KG1 (cell line): ENCODE data around the gene GPBP1.
"Not testable (repeated sequence)": the region's sequence is repeated elsewhere in the genome, so short reads cannot be mapped to it uniquely, and the experiment has no call there.

Experiments used
- DNase-seq: peaks from one replicate; lab custom pipeline; 2025; lab: John Stamatoyannopoulos, UW

GPBP1 gene

DNA sequence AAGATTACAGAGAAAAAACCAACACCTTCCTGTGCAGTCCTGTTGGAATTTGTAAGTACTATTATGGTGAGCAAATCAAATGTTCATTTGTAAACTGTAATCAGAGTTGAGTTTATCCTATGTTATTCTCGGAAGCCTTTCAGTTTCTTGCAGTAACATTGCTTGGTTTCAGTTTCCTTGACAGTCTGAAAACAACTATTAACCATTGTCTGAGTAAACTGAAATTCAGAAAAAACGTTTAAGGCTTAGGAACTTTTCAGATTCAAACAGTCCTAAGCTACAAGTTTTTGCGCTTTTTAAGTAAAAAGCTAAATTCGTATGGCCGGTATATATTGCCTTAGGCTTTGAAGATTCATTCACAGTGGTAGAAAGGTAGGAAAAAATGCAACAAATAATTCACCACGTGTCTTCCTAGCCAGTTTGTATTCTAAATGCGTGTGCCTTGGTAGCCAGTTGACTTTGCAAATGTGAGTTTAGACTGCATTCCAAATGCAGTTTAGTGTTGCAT, 2.5 kb downstream of the GPBP1 start:
- DNase-seq, result no peak

DNA sequence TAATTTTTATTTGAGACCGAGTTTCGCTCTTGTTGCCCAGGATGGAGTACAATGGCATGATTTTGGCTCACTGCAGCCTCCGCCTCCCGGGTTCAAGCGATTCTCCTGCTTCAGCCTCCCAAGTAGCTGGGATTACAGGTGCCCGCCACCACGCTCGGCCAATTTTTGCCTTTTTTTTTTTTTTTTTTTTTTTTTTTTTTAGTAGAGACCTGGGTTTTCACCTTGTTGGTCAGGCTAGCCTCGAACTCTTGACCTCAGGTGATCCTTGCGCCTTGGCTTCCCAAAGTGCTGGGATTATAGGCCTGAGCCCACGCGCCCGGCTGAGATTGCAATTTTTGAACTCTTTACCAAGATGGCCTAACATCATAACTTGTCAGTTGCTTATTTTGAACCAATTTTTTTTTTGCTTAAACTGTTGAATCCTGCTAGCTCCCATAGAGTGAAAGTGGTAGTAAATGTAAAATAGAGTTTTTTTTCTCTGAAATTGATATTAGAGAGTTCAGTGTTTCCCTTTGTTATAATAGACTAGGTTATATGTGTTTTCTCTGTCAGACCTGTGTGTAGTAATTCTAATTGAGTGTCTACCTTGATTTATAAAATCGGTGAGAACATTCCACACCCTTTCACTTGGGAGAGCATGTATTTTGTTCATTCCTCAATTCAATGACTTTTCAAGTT, 3.8 kb downstream of the GPBP1 start:
- DNase-seq, result no peak

DNA sequence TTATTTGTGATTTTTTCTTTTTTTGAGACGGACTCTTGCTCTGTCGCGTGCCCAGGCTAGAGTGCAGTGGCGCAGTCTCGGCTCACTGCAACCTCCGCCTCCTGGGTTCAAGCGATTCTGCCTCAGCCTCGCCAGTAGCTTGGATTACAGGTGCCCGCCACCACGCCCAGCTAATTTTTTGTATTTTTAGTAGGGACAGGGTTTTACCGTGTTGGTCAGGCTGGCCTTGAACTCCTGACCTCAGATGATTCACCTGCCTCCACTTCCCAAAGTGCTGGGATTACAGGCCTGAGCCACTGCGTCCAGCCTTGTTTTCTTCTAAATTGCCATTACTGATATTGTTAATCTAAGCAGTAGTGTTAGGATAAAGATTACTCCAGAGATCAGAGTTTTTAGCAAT, 4.4 kb downstream of the GPBP1 start:
- DNase-seq, result not testable (repeated sequence)

DNA sequence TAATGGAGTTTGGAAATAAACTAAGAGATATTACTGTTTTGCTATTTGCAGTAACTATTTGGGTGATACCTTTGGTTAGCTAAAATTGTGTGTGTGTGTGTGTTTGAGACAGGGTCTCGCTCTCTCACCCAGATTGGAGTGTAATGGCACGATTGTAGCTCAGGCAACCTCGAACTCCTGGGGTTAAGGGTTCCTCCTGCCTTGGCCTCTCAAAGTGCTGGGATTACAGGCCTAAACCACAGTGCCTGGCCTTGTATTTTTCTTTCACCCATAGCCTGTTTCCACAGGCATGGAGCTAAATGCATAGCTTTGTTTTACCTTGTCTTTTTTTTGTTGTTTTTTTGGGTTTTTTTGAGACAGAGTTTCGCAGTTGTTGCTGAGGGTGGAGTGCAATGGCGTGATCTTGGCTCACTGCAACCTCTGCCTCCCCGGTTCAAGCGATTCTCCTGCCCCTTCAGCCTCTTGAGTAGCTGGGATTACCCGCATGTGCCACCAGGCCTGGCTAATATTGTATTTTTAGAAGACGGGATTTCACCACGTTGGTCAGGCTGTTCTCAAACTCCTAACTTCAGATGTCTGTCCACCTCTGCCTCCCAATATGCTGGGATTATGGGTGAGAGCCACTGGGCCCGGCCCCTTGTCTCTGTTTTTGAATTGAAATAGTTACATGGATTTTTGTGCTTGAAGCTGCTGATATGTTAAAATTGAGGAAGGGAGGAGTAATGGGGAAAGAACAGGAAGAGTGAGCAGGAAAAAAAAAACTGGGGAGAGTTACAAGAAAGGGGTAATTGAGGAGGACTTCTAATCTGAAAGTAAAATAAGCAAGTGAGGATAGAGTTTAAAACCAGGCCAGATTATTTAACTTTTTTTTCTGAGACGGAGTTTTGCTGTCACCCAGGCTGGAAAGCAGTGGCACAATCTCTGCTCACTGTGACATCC, 5.7 kb downstream of the GPBP1 start:
- DNase-seq, result no peak

DNA sequence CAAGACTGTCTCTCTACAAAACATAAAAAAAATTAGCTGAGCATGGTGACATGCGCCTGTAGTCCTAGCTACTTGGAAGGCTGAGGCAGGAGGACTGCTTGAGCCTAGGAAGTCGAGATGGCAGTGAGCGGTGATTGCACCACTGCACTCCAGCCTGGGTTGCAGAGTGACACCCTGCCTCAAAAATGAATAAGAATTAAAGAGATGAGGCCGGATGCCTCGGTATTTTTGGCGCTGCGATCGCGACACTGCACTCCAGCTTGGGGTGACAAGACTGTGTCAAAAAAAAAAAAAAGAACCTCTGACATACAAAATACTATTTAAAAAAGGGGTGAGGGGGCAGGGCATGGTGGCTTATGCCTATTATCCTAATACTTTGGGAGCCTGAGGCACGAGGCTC, 7.3 kb downstream of the GPBP1 start:
- no peak for DNase-seq

DNA sequence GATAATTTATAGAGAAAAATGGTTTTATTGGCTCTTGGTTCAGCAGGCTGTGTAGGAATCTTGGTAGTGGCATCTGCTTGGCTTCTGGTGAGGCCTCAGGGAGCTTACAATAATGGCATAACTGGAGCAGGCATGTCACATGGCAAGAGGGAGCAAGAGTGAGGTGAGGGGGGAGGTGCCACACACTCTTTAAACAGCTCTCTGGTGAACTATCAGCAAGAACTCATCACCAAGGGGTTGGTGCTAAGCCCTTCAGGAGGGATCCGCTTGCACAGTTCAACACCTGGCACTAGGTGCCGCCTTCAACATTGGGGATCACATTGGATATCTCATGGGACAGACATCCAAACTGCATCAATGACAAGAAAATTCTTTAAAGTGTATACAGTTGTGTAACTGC, 10.5 kb downstream of the GPBP1 start:
- no peak for DNase-seq

DNA sequence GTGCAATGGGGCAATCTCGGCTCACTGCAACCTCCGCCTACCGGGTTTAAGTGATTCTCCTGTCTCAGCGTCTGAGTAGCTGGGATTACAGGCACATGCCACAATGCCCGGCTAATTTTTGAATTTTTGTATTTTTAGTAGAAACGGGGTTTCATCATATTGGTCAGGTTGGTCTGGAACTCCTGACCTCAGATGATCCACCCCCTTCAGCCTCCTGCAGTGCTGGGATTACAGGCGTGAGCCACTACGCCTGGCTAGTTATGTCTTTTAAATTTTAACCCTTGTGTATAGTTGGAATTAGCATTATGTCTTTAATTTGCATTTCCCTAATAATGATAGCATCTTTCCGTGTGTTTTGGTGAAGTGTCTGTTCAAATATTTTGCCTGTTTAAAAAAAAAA, 11.5 kb downstream of the GPBP1 start:
- DNase-seq, result no peak

DNA sequence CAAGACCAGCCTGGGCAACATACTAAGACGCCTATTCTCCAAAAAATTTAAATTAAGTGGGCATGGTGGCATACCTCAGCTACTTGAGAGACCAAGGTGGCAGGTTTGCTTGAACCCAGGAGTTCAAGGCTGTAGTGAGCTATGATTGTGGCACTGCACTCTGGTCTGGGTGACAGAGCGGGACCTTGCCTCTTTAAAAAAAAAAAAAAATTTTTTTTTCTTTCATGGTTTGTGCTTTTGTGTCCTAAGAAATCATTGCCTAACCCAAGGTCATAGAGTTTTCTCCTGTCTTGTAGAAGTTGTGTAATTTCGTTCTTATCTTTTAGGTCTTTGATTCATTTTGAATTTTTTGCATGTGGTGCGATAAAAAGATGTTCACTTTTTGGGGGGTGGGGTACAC, 12.3 kb downstream of the GPBP1 start:
- DNase-seq, result no peak

DNA sequence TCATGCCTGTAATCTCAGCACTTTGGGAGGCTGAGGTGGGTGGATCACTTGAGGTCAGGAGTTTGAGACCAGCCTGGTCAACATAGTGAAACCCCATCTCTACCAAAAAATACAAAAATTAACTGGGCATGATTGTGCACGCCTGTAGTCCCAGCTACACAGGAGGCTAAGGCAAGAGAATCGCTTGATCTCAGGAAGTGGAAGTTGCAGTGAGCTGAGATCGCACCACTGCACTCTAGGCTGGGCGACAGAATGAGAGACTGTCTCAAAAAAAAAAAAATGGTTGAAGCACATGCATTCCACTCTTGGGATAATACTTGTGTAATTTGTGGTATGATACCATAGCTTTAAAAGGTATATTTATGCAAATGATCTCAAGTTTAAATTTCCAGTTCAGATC, 14.1 kb downstream of the GPBP1 start:
- not testable (repeated sequence) for DNase-seq

DNA sequence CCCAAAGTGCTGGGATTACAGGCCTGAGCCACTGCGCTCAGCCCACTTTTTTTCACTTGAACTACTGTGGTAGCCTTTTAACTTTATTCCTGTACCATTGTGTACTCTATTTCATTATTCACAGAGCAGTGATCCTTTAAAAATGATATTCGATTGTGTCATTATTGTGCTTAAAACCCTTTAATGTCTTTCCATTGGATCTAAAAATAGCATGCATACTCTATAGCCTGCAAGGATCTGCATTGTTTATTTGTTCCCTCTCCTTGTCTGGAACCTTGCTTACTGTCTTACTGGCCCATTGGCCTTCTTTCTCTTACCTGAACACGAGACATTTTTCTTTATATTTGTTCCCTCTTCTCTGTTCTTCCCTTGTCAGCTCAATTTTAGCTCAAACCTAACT, 15.7 kb downstream of the GPBP1 start:
- no peak for DNase-seq

DNA sequence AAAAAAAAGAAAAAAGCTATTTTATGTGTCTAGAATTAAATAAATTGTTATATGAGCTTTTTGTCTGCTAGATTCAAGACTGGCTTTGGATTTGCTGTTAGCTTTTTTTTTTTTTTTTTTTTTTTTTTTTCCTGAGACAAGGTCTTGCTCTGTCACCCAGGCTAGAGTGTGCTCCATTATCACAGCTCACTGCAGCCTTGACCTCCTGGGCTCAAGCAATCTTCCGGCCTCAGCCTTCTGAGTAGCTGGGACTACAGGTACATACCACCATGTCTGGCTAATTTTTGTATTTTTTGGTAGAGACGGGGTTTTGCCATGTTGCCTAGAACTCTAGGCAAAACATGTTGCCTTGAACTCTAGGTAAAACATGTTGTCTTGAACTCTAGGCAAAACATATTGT, 16.7 kb downstream of the GPBP1 start:
- no peak for DNase-seq

DNA sequence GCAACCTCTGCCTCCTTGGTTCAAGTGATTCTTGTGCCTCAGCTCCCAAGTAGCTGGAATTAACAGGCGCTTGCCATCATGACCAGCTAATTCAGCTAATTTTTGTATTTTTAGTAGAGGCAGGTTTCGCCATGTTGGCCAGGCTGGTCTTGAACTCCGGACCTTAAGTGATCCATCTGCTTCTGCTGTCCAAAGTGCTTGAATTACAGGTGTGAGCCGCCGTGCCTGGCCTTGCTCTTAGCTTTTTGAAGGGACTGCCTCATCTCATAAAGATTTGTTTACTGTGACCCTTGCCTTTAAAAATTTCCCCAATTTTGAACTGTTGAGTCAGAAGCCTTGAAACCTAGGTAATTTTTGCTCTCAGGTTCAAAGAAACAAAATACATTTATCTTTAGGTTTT, 17.3 kb downstream of the GPBP1 start:
- no peak for DNase-seq

DNA sequence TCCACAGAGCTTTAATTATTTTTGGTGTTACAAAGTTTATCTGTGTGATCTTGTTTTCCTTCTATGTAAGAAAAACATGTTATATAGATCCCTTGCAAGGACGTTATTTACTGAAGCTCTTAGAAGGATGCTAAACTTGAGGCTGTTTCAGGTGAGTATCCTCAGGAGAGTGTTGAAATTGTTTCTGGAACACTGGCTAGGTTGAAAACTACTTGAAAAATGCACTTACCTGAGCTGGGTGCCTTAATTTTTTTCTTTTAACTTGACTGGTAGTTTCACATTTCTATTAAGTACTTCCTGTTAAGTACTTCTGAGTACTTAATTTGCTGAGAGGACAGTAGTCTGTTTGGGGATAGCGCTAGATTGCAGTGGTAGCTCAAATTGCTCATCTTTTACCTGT, 18.1 kb downstream of the GPBP1 start:
- DNase-seq, result no peak

DNA sequence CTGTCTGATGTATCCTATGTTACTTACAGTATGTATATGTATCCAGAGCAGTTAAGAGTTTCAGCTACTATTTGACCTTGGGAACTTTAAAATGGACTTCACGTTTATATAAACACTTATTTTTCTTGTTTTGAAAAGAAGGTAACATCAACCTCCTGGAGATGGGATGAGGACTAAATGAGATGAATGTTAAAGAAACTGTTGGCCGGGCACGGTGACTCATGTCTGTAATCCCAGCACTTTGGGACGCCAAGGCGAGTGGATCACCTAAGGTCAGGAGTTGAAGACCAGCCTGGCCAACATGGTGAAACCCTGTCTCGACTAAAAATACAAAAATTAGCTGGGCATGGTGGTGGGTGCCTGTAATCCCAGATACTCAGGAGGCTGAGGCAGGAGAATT, 19.0 kb downstream of the GPBP1 start:
- not testable (repeated sequence) for DNase-seq

DNA sequence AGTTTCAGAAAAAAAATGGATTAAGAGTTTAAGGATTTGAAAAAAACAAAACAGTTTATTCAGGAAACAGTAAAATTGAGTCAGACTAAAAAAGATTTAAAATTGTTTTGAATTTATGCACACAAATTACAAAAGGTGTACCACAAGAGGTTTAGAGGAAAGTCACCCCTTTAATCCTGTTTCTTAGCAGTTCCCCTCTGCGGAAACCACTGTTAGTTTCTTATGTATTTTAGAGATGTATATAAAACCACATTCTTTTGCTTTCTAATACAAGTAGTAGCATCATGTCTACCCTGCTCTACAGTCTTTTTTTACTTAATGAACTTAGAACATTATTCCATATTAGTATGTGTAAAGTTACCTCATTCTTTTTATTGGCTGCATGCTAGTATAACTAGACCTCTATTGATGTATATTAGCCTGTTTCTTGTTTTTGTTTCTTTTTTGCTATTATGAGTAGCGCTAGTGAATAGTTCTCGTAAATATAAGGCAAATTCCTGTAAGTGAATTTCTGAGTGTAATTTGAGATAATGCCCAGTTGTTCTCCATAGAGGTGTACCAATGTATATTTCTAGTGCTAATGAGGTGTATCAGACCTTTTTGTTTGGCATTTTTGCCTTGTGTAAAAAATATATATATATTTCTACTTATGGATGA, 20.0 kb downstream of the GPBP1 start:
- DNase-seq, result no peak

DNA sequence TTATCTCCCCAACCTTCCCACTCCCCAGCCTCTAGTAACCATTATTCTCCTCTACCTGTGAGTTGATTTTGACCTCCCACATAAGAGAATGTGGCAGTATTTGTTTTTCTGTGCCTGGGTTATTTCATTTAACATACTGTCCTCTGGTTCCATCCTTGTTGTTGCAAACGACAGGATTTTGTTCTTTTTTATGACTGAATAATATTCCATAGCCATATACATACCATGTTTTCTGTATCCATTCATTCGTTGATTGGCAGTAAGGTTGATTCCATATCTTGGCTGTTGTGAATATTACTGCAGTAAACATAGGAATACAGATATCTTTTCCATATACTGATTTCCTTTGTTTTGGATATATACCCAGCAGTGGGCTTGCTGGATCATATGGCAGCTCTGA, 20.8 kb downstream of the GPBP1 start:
- no peak for DNase-seq

DNA sequence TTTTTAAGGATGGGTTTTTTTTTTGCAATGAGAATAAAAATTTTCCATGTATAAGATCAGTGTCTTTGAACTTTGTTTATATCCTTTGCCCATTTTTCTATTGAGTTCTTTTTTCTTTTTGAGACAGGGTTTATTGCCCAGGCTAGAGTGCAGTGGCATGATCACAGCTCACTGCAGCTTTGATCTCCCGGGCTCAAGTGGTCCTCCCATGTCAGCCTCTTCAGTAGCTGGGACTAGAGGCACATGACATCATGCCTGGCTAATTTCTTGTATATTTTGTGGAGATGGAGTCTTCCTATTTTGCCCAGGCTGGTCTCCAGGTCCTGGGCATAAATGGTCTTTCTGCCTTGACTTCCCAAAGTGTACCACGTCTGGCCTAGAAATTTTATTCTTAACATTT, 21.2 kb downstream of the GPBP1 start:
- DNase-seq, result no peak

DNA sequence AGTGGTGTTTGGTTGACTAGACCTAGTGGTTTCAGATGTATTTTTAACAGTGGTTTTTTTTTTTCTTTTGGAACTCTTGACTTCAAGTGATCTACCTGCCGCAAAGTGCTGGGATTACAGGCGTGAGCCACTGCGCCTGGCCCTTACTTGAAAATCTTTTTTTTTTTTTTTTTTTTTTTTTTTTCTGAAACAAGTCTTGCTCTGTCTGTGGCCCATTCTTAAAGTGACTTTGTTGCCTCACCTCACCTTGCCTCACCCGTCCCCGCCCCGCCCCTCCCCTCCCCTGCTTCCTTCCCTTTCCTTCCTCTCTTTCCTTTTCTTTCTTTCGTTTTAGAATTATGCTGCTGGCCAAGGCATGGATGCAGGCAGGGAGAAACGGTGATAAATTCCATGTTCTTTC, 26.0 kb downstream of the GPBP1 start:
- no peak for DNase-seq

DNA sequence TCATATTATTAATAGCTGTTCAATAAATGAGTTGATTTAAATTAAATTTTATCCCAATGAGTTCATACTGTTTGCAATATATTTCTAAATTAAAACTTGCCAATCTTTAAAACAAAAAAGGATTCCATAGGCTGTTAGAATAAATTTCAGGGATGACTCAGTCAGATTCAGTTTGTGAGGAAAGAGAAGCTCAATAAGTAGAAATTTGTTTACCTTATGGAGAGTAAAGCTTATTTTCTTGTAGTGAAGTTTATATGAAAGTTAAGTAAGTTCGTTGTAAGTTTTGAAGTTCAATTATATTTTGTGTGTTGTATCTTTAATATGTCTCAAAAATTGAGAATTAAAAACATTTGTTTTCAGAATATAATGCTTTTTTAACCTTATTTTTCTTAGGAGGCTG, 29.0 kb downstream of the GPBP1 start:
- DNase-seq, result no peak

DNA sequence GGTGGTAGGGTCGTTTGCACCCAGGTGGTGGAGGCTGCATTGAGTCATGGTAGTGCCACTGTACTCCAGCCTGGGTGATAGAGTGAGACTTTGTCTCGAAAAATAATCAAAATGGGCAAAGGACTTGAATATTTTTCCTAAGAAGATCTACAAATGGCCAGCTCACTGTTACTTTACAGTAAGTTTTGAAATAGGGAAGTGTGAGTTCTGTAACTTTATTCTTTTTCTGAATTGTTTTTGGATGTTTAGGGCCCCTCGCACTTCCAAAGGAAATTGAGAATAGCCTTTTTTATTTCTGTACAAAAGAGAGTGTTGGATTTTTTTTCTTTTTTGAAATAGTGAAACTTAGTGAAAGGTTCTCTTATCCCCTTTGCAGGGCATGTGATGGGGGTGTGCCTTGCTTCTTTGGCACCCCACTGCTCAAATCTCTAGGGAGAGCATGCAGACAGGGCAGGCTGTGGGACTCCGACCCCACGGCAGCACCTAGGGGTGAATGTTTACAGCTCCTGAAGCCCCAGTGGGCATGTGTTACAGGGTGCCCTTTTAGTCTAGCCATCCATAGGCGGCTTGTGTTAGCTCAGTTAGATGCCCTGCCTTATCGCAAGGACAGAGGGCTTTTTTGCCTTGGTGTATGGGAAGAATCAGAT, 33.3 kb downstream of the GPBP1 start:
- no peak for DNase-seq

DNA sequence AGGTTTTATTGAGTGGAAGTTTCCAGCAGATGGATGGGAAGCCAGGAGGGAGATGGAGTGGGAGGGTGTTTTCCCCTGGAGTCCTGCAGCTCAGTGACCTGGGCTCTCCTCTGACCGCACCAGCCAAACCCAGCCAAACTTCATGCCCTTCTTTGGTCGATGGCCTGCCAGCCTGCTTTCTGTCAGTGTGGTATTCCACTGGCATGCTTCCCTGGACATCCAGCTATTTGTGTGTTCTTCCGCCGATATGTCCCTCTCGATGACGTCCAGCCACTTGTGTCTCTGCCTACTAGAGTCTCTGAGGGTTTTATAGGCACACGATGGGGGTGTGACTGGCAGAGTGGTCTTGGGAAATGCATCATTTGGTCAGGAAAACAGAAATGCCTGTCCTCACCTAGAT, 33.8 kb downstream of the GPBP1 start:
- no peak for DNase-seq

DNA sequence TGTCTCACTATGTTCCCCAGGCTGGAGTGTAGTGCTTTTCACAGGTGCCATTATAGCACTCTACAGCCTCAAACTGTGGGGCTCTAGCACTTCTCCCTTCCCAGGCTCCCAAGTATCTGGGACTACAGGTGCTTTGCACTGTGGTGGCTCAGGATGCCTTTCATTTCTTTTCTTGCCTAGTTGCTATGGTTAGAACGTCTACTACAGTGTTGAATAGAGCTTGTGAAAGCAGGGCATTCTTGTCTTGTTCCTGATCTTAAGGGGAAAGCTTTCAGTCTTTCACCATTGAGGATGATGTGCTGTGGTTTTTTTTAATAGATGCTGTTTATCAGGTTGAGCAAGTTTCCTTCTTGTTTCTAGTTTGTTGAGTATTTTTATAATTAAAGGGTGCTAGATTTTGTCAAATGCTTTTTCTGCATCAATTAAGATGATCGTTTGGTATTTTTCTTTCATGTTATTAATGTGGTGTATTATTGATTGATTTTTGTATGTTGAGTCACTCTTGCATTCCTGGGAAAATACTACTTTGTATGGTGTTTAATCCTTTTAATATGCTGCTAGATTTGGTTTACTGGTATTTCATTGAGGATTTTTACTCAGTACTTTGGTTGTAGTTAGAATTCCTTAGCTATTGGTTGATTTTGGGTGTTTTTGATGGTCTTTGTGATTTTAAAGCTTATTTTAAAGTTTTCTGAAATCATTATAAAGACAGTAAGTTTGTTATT, 35.6 kb downstream of the GPBP1 start:
- DNase-seq, result no peak
